GM21526 (cell line): Measurements from ENCODE around the gene ARPC1B.

Source experiments
- ATAC-seq: cut with Tn5 transposase; IDR thresholded peaks from one replicate; pipeline ENCODE4 v1.9.1; 2021; ENCODE audit warnings: moderate library complexity; ENCODE audit not compliant: unreplicated experiment, low FRiP score

Gene ARPC1B

GRCh38 chr7:99438573-99439480, 64.3 kb downstream of the ARPC1B start, which contains the start of the genes CPSF4 and PTCD1:
Gene CPSF4, plus strand, starts transcription at chr7:99438943. Its CDS starts 140 bp downstream, at chr7:99439083.
Gene PTCD1, minus strand, starts transcription at chr7:99438798. Its CDS starts 3,556 bp downstream, at chr7:99435242.
- peak; percentile 75 for ATAC-seq

DNA sequence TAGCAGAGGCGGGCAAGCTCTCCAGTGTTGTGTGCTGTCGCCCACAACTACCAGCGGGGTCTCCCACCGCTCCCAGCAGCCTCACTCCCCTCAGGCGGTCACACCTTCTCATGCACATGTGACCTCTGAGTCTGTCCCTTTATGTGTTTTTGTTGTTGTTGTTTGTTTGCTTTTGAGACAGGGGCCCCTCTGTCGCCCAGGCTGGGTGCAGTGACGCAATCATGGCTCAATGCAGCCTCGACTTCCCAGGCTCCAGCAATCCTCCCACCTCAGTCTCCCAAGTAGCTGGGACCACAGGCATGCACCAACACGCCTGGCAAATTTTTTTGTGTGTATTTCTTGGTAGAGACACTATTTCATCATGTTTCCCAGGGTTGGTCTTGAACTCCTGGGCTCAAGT, 65.7 kb downstream of the ARPC1B start:
- ATAC-seq: no peak
